T47D (cell line): Measurements from ENCODE around the gene DDX54.

Experiments
- DNase-seq, 2 experiments: peaks; one replicate each; pipeline versions ENCODE4 v3.0.0 to v3.0.0-alpha.2; 2011 to 2012; ENCODE audit warnings: low read depth in 1 of 2, low spot score in 1 of 2
- JUND ChIP-seq: IDR thresholded peaks from 2 replicates; pipeline ENCODE4 v1.6.1; 2012; ENCODE audit warnings: low read depth
- in situ Hi-C: cut with HindIII; loops from 2 replicates; pipeline ENCODE4 v1.10.0; 2016; ENCODE audit warnings: low sequenced_read_pairs, low pct_unique_long_range_greater_than_20kb

The DDX54 gene

DNA sequence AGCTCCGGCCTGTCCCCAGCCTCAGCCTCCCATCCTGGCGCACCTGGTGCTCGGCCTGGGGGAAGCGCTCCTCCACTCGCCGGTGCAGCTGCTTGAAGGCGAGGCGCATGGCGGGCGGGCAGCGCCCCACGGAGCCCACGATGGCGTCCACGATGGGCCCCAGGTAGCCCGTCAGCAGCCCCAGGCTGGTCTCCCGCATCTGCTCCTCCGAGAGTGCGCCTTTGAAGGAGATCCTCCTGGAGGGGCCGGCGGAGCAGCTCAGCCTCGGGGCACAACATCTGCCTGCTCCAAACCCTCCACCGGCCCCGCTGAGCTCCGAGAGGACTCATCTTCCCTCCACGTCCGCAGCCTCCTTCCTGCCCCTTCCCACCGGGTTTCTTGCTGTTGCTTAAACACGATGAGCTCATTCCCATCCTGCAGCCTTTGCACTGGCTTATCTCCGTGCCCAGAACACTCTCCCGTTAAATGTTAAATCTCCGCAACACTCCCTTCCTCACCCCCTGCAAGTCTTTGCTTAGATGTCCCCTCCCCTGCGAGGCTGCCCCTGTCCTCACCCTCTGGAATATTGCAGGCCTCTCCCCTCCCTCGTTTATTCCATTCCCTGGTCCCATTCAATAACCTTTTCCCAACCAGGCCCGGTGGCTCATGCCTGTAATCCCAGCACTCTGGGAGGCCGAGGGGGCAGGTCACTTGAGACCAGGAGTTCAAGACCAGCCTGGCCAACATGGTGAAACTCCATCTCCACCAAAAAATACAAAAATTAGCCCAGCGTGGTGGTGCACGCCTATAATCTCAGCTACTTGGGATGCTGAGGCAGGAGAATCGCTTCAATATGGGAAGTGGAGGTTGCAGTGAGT is 73.0 kb downstream of the DDX54 start:
- TF ChIP-seq JUND, result no peak
- in situ Hi-C loops, result no loop called here

DNA sequence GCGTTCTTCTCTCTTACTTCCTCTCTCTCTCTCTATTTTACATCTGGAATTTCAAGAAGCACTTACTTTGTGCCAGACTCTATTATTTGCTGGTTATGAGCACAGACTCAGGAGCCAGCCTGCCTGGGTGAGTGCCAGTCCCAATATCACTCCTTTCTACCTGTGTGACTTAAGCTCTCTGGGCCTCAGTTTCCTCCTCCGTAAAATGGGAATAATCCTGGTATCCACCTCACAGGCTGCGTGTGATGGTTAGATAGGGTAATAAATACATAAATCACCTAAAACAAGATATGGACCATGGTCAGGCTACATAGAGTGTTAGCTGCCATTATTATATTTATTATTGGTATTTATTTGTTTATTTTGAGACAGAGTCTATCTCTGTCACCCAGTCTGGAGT is 74.0 kb downstream of the DDX54 start:
- in situ Hi-C loops, result no loop called here
- DNase-seq, result no peak
- no peak for TF ChIP-seq JUND

More for the DNA sequence above, 73.0 kb downstream of the DDX54 start:
- no peak for DNase-seq

DNA sequence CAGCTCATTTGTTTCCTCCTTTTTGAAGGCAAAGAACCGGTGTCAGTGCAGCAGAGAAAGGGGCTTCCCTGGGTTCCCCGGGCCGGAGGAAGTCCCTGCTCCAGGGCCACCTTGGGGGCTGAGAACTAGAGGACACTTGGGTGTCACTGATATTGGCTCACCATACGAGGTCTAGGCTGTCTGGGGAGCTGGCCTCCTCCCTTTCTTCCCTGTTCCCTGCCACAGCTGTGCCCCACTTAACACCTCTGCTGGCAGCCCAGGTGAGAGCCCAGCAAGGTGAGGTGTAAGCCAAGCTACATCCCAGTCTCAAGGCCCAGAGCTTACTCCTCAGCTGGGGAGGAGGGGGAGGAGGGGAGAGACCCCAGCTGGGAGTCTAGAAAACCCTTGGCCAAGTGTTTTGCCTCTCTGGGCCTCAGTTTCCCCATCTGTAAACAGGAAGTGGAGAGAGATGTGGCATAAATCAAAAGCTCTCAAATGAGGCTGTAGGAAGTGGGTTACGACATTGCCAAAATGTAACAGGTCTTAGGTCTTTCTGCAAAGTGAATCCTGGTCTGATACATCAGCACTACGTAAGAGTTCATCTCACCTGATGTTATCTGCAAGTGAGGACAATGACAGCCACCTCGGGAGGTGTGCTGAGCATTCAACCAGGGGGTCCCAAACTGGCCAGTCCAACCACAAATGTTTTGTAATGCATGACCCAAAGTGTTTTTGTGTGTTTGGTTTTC is 75.2 kb downstream of the DDX54 start:
- DNase-seq, result no peak
- TF ChIP-seq JUND, result no peak
- in situ Hi-C loops, result no loop called here

DNA sequence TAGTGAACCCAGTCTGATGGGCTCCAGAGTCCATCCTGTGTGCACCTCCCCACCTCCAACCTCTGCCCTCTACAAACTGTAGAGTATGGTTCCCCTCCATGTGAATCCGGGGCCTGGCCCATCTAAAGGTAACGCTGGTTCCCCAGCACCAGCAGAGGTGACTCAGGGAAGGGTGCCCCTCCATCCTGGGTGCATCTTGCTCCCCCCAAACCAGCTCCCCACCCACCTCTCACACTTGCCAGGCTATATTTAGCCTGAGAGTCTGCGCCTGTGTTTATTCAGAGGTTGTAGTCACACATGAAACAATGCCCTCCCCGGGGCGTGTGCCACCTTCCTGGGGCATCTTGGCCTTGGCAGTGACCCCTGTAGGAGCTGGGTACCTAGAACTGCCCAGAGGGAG is 75.9 kb downstream of the DDX54 start:
- no peak for DNase-seq

DNA sequence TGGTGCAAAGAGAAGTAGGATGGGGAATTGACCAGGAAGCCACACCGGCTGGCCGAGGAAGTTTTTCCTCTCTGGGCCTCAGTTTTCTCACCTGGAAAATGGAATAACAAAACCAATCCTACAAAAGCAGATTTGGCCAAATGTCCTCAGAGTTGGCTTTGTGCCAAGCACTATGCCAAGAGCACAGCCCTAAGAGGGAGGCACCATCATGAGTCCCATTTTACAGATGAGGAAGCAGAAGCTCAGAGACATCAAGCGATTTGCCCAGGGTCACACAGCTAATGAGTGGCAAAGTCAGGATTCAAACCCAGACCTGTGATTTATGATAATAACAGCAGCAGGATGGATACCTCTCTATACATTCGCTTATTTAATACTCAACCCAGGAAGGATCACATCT is 77.0 kb downstream of the DDX54 start:
- no peak for DNase-seq
- in situ Hi-C loops, result no loop called here
- TF ChIP-seq JUND, result no peak

More for the DNA sequence above, 75.9 kb downstream of the DDX54 start:
- no peak for TF ChIP-seq JUND
- in situ Hi-C loops, result no loop called here
